Neural cell (in vitro differentiated cells): ENCODE measurements around the gene ZBTB44. TPM values are rescaled to one million over a fixed set of nuclear protein-coding genes. Genes with fewer than 3 reads are reported as not detected.

ENCODE experiments used
- H2AFZ ChIP-seq: fragments of 200-600, 300-800 bp; sonication (generic), shearing (Covaris generic); 2 replicates; pipeline ENCODE4 v1.6.0; 2014; ENCODE audit warnings: low read depth, mild to moderate bottlenecking, antibody characterized with exemption, low read length, moderate library complexity
- H3F3A ChIP-seq: fragments of 200-600 bp; shearing (Covaris generic); 2 replicates; pipeline ENCODE4 v1.6.1; 2016; ENCODE audit warnings: mild to moderate bottlenecking, moderate library complexity, mixed read lengths, antibody characterized with exemption, low read length; ENCODE audit not compliant: insufficient read depth, poor library complexity, severe bottlenecking
- H3K27ac ChIP-seq: fragments of 200-600, 300-800 bp; sonication (generic), shearing (Covaris generic); 2 replicates; pipeline ENCODE4 v1.5.1; 2014; ENCODE audit warnings: mild to moderate bottlenecking, low read length, moderate library complexity
- H3K27me3 ChIP-seq: fragments of 300-800, 200-600 bp; sonication (generic), shearing (Covaris generic); 2 replicates; pipeline ENCODE4 v1.6.0; 2014; ENCODE audit warnings: mild to moderate bottlenecking, low read depth, low read length, moderate library complexity; ENCODE audit not compliant: insufficient read depth
- H3K36me3 ChIP-seq: fragments of 300-800, 200-600 bp; sonication (generic), shearing (Covaris generic); 2 replicates; pipeline ENCODE4 v1.5.1; 2014; ENCODE audit warnings: mild to moderate bottlenecking, antibody characterized with exemption, low read length, moderate library complexity; ENCODE audit not compliant: insufficient read depth
- H3K4me2 ChIP-seq: fragments of 300-800, 200-600 bp; sonication (generic), shearing (Covaris generic); 2 replicates; pipeline ENCODE4 v1.6.0; 2014; ENCODE audit warnings: mild to moderate bottlenecking, low read length
- H3K4me3 ChIP-seq: fragments of 300-800, 200-600 bp; sonication (generic), shearing (Covaris generic); 2 replicates; pipeline ENCODE4 v1.5.1; 2014; ENCODE audit warnings: mild to moderate bottlenecking, low read length, moderate library complexity
- H3K79me2 ChIP-seq: fragments of 200-600 bp; shearing (Covaris generic); replicated peaks from 2 replicates; pipeline ENCODE4 v1.6.0; 2014; ENCODE audit warnings: mild to moderate bottlenecking, low read length, moderate library complexity; ENCODE audit not compliant: insufficient read depth
- H3K9ac ChIP-seq: fragments of 300-800, 200-600 bp; sonication (generic), shearing (Covaris generic); 2 replicates; pipeline ENCODE4 v1.6.1; 2016; ENCODE audit warnings: mild to moderate bottlenecking, low read length, mixed read lengths
- H3K9me2 ChIP-seq: fragments of 200-600 bp; shearing (Covaris generic); 2 replicates; pipeline ENCODE4 v1.6.1; 2016; ENCODE audit warnings: mild to moderate bottlenecking, low read length, mixed read lengths; ENCODE audit not compliant: insufficient read depth
- H3K9me3 ChIP-seq: fragments of 200-600, 300-800 bp; sonication (generic), shearing (Covaris generic); 2 replicates; pipeline ENCODE4 v1.6.1; 2016; ENCODE audit warnings: mild to moderate bottlenecking, mixed run types, low read length, moderate library complexity, mixed read lengths
- H4K20me1 ChIP-seq: fragments of 200-600 bp; shearing (Covaris generic); 2 replicates; pipeline ENCODE4 v1.6.1; 2016; ENCODE audit warnings: mild to moderate bottlenecking, mixed run types; ENCODE audit not compliant: insufficient read depth
- EP300 ChIP-seq: fragments of 450-650 bp; conservative IDR thresholded peaks from 2 replicates; pipeline ENCODE4 v1.6.1; 2014; ENCODE audit warnings: antibody characterized with exemption, mild to moderate bottlenecking, moderate library complexity; ENCODE audit not compliant: poor library complexity, severe bottlenecking
- EZH2 ChIP-seq: fragments of 200-600, 300-800 bp; shearing (Covaris generic), sonication (generic); IDR thresholded peaks from 2 replicates; pipeline ENCODE4 v1.6.1; 2014; ENCODE audit warnings: antibody characterized with exemption, low read length, borderline replicate concordance, mild to moderate bottlenecking; ENCODE audit not compliant: insufficient read depth, poor library complexity, severe bottlenecking
- MXI1 ChIP-seq: fragments of 450-650 bp; conservative IDR thresholded peaks from 2 replicates; pipeline ENCODE4 v1.6.1; 2014; ENCODE audit warnings: antibody characterized with exemption, mild to moderate bottlenecking; ENCODE audit not compliant: poor library complexity, severe bottlenecking
- POLR2AphosphoS5 ChIP-seq: IDR thresholded peaks from 2 replicates; pipeline ENCODE4 v1.6.1; 2012
- RAD21 ChIP-seq: fragments of 450-650 bp; conservative IDR thresholded peaks from 2 replicates; pipeline ENCODE4 v1.6.1; 2014; ENCODE audit warnings: antibody characterized with exemption, mild to moderate bottlenecking, moderate library complexity
- SMC3 ChIP-seq: fragments of 450-650 bp; conservative IDR thresholded peaks from 2 replicates; pipeline ENCODE4 v1.6.1; 2014; ENCODE audit warnings: antibody characterized with exemption, mild to moderate bottlenecking, moderate library complexity; ENCODE audit not compliant: poor library complexity
- TAF1 ChIP-seq: IDR thresholded peaks from 2 replicates; pipeline ENCODE4 v1.6.1; 2012; ENCODE audit warnings: low read depth
- polyA plus RNA-seq: library from polyadenylated mRNA; depleted of rRNA; stranded (reverse); fragments of >200 nt; gene quantifications from 2 replicates; pipeline ENCODE4 v1.2.3, GENCODE V29; 2014
- TF ChIP-seq, protein P1 (sequence below): IDR thresholded peaks from 2 replicates; pipeline ENCODE4 v1.6.1; 2012; ENCODE audit warnings: borderline replicate concordance
- TF ChIP-seq, protein P2 (sequence below): fragments of 450-650 bp; IDR thresholded peaks from 2 replicates; pipeline ENCODE4 v1.5.1; 2014; ENCODE audit warnings: antibody characterized with exemption, mild to moderate bottlenecking, moderate library complexity; ENCODE audit not compliant: poor library complexity, severe bottlenecking

ZBTB44 gene
- polyA plus RNA-seq, 1 donor from 2014 or later: 23.3 TPM

DNA sequence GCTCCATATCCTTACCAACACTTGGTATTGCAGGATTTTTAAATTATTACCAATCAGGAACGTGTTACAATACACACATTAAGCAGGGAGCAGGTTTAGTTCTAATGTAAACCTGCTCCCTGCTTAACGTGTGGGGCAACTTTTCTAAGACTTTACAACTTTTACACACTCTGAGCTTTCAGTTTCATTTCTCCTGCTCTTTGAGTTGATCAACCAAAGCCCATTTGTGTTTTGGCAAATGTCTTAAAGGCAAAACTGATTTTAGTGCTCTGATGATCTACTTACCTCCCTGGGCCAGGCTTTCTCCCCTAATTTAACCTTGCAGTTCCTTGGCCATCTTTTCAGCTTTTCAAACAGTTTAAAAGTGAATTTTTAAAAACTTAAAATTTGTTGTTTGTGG, 70.9 kb downstream of the ZBTB44 start:
- no peaks in the 10 kb centered on the region for H3K36me3 ChIP-seq
- H4K20me1 ChIP-seq: no peaks in the 10 kb centered on the region
- no peaks in the 10 kb centered on the region for H3K9me2 ChIP-seq
- no peak overlapping the region for H3K27ac ChIP-seq
- TF ChIP-seq POLR2AphosphoS5 (no peak), RAD21 (no peak), EZH2 (no peak), SMC3 (no peak), EP300 (no peak), MXI1 (no peak), TAF1 (no peak)
- TF ChIP-seq, protein P1, sequence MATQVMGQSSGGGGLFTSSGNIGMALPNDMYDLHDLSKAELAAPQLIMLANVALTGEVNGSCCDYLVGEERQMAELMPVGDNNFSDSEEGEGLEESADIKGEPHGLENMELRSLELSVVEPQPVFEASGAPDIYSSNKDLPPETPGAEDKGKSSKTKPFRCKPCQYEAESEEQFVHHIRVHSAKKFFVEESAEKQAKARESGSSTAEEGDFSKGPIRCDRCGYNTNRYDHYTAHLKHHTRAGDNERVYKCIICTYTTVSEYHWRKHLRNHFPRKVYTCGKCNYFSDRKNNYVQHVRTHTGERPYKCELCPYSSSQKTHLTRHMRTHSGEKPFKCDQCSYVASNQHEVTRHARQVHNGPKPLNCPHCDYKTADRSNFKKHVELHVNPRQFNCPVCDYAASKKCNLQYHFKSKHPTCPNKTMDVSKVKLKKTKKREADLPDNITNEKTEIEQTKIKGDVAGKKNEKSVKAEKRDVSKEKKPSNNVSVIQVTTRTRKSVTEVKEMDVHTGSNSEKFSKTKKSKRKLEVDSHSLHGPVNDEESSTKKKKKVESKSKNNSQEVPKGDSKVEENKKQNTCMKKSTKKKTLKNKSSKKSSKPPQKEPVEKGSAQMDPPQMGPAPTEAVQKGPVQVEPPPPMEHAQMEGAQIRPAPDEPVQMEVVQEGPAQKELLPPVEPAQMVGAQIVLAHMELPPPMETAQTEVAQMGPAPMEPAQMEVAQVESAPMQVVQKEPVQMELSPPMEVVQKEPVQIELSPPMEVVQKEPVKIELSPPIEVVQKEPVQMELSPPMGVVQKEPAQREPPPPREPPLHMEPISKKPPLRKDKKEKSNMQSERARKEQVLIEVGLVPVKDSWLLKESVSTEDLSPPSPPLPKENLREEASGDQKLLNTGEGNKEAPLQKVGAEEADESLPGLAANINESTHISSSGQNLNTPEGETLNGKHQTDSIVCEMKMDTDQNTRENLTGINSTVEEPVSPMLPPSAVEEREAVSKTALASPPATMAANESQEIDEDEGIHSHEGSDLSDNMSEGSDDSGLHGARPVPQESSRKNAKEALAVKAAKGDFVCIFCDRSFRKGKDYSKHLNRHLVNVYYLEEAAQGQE: no peak
- TF ChIP-seq, protein P2, sequence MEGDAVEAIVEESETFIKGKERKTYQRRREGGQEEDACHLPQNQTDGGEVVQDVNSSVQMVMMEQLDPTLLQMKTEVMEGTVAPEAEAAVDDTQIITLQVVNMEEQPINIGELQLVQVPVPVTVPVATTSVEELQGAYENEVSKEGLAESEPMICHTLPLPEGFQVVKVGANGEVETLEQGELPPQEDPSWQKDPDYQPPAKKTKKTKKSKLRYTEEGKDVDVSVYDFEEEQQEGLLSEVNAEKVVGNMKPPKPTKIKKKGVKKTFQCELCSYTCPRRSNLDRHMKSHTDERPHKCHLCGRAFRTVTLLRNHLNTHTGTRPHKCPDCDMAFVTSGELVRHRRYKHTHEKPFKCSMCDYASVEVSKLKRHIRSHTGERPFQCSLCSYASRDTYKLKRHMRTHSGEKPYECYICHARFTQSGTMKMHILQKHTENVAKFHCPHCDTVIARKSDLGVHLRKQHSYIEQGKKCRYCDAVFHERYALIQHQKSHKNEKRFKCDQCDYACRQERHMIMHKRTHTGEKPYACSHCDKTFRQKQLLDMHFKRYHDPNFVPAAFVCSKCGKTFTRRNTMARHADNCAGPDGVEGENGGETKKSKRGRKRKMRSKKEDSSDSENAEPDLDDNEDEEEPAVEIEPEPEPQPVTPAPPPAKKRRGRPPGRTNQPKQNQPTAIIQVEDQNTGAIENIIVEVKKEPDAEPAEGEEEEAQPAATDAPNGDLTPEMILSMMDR: no peak
- no peaks in the 10 kb centered on the region for H3K79me2 ChIP-seq
- no peaks in the 10 kb centered on the region for H3K27me3 ChIP-seq
- no peak overlapping the region for H3K4me3 ChIP-seq
- no peaks in the 10 kb centered on the region for H3F3A ChIP-seq
- H2AFZ ChIP-seq: no peak overlapping the region
- no peak overlapping the region for H3K4me2 ChIP-seq
- H3K9ac ChIP-seq: no peak overlapping the region
- no peaks in the 10 kb centered on the region for H3K9me3 ChIP-seq

DNA sequence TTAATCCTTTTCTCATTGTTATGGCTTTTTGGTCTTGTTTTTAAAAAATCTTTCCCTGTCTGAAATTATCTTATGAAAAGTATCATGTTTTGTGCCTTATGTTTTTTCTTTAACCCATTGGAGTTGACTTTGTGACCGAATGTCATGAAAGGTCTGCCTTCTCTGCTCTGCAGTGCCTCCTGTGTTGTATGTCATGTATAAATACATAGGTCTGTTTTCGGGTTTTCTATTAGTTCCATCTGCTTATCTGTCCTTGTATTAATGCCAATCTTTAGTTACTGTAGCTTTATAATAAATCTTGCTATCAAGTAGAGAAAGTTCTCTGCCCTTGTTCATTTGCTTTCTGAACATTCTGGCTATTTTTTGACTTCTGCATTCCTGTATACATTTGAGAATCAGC, 73.0 kb downstream of the ZBTB44 start:
- no peaks in the 10 kb centered on the region for H3K36me3 ChIP-seq
- H3K9me3 ChIP-seq: no peaks in the 10 kb centered on the region
- TF ChIP-seq RAD21 (no peak), POLR2AphosphoS5 (no peak), TAF1 (no peak), EP300 (no peak), MXI1 (no peak), SMC3 (no peak), EZH2 (no peak)
- TF ChIP-seq, protein P2: no peak
- TF ChIP-seq, protein P1: no peak
- no peak overlapping the region for H3K27ac ChIP-seq
- H3F3A ChIP-seq: no peaks in the 10 kb centered on the region
- H3K4me3 ChIP-seq: no peak overlapping the region
- H3K79me2 ChIP-seq: no peaks in the 10 kb centered on the region
- H3K9me2 ChIP-seq: no peaks in the 10 kb centered on the region
- no peaks in the 10 kb centered on the region for H4K20me1 ChIP-seq
- no peak overlapping the region for H3K9ac ChIP-seq
- no peaks in the 10 kb centered on the region for H3K27me3 ChIP-seq
- no peak overlapping the region for H3K4me2 ChIP-seq
- H2AFZ ChIP-seq: no peak overlapping the region
